Activated B cell treated with CpG ODN at 0.5 μM for 24 hours (primary cell): ENCODE measurements around the gene ROPN1L. TPM values are rescaled to one million over a fixed set of nuclear protein-coding genes. Genes with fewer than 3 reads are reported as not detected.

ENCODE experiments used
- ATAC-seq: fragments of 200-7000 bp; cut with Tn5 transposase; one replicate; pipeline ENCODE4 v1.10.0; 2021; ENCODE audit warnings: low read depth, mild to moderate bottlenecking, moderate library complexity
- CTCF ChIA-PET: fragments of 350-600 bp; sonication (Branson Sonifier 250); formaldehyde crosslinking; loops from one replicate; lab custom pipeline; 2021; ENCODE audit warnings: antibody characterized with exemption; lab: Charles Lee
- POLR2A ChIA-PET: fragments of 350-600 bp; sonication (Branson Sonifier 250); formaldehyde crosslinking; loops from one replicate; lab custom pipeline; 2021; ENCODE audit warnings: antibody characterized with exemption; lab: Charles Lee
- DNase-seq: peaks from one replicate; pipeline ENCODE4 v3.0.0; 2022
- H3K27ac Mint-ChIP-seq: one replicate; pipeline ENCODE4 v1.8.0; 2020; ENCODE audit warnings: mixed read lengths
- H3K27me3 Mint-ChIP-seq: one replicate; pipeline ENCODE4 v1.8.0; 2021; ENCODE audit warnings: mixed read lengths
- H3K36me3 Mint-ChIP-seq: one replicate; pipeline ENCODE4 v1.8.0; 2021; ENCODE audit warnings: low read depth, mixed read lengths
- H3K4me1 Mint-ChIP-seq: one replicate; pipeline ENCODE4 v1.8.0; 2021; ENCODE audit warnings: mixed read lengths
- H3K4me3 Mint-ChIP-seq: one replicate; pipeline ENCODE4 v1.8.0; 2020; ENCODE audit warnings: mild to moderate bottlenecking, mixed read lengths
- H3K9me3 Mint-ChIP-seq: one replicate; pipeline ENCODE4 v1.8.0; 2020; ENCODE audit warnings: mixed read lengths
- CTCF ChIP-seq: fragments of 200-600 bp; IDR thresholded peaks from one replicate; pipeline ENCODE4 v1.8.0; 2022; ENCODE audit warnings: antibody characterized with exemption, mild to moderate bottlenecking
- intact Hi-C: fragments of 100-400 bp; cut with micrococcal nuclease; formaldehyde crosslinking; loops from one replicate; pipeline ENCODE4 v1.15.1; 2024
- total RNA-seq: library from RNA; stranded (reverse); gene quantifications from 2 replicates; pipeline ENCODE4 v1.2.3, GENCODE V29; 2022

The ROPN1L gene
- total RNA-seq, 1 donor from 2014 or later = 0.49 TPM

- Mint-ChIP-seq H3K27ac (no peak overlapping the region), H3K4me3 (no peak overlapping the region), H3K36me3 (no peaks in the 10 kb centered on the region), H3K9me3 (no peaks in the 10 kb centered on the region), H3K4me1 (no peaks in the 10 kb centered on the region), H3K27me3 (peaks cover 2% of the 10 kb centered on the region)
- ChIA-PET POLR2A (no interaction called here), CTCF (interaction anchor here (0.6 kb wide), 1 partner anchor 167 kb away, joined by 3 read pairs; no protein-coding TSS in a partner anchor)
- TF ChIP-seq CTCF = no peak
- DNase-seq (no peak), ATAC-seq (no peak)
- intact Hi-C loops = no loop called here
Observed at GRCh38 chr5:10460252-10460906, 18.7 kb downstream of the ROPN1L start.

GRCh38 chr5:10461041-10461440, 19.4 kb downstream of the ROPN1L start:
- ATAC-seq (no peak), DNase-seq (no peak)
- TF ChIP-seq CTCF = no peak
- CTCF ChIA-PET = no interaction called here
- intact Hi-C loops = no loop called here
- Mint-ChIP-seq H3K9me3 (no peaks in the 10 kb centered on the region), H3K27me3 (peaks cover 6% of the 10 kb centered on the region), H3K4me1 (no peaks in the 10 kb centered on the region), H3K4me3 (no peak overlapping the region), H3K36me3 (no peaks in the 10 kb centered on the region), H3K27ac (no peak overlapping the region)
- POLR2A ChIA-PET = no interaction called here

GRCh38 chr5:10461904-10462555, 20.4 kb downstream of the ROPN1L start:
- no peak overlapping the region for H3K27ac Mint-ChIP-seq
- no peak overlapping the region for H3K4me3 Mint-ChIP-seq
- H3K36me3 Mint-ChIP-seq = no peaks in the 10 kb centered on the region
- no peak for TF ChIP-seq CTCF
- POLR2A ChIA-PET = no interaction called here
- intact Hi-C loops = no loop called here
- ATAC-seq (no peak), DNase-seq (no peak)
- no peaks in the 10 kb centered on the region for H3K9me3 Mint-ChIP-seq
- H3K27me3 Mint-ChIP-seq = peaks cover 8% of the 10 kb centered on the region
- CTCF ChIA-PET = no interaction called here
- H3K4me1 Mint-ChIP-seq = no peaks in the 10 kb centered on the region

GRCh38 chr5:10463566-10463965, 21.9 kb downstream of the ROPN1L start:
- CTCF ChIA-PET = no interaction called here
- ATAC-seq (no peak), DNase-seq (no peak)
- no peaks in the 10 kb centered on the region for H3K4me1 Mint-ChIP-seq
- intact Hi-C loops = no loop called here
- no peak overlapping the region for H3K4me3 Mint-ChIP-seq
- POLR2A ChIA-PET = no interaction called here
- no peaks in the 10 kb centered on the region for H3K9me3 Mint-ChIP-seq
- H3K36me3 Mint-ChIP-seq = no peaks in the 10 kb centered on the region
- H3K27me3 Mint-ChIP-seq = peaks cover 8% of the 10 kb centered on the region
- no peak for TF ChIP-seq CTCF
- H3K27ac Mint-ChIP-seq = no peak overlapping the region

- H3K27ac Mint-ChIP-seq = no peak overlapping the region
- H3K9me3 Mint-ChIP-seq = no peaks in the 10 kb centered on the region
- ATAC-seq = no peak
- no peak overlapping the region for H3K4me3 Mint-ChIP-seq
- no peak for TF ChIP-seq CTCF
- no peaks in the 10 kb centered on the region for H3K36me3 Mint-ChIP-seq
- ChIA-PET CTCF (no interaction called here), POLR2A (no interaction called here)
- intact Hi-C loops = no loop called here
- H3K4me1 Mint-ChIP-seq = no peaks in the 10 kb centered on the region
- DNase-seq = no peak
- peaks cover 8% of the 10 kb centered on the region for H3K27me3 Mint-ChIP-seq
Observed at GRCh38 chr5:10464173-10464572, 22.5 kb downstream of the ROPN1L start.
